ENCODE data around the gene MPIG6B.

MPIG6B gene

GRCh38 chr6:31720196-31720770 lies 2.9 kb upstream of the MPIG6B start:
- H3K27ac Mint-ChIP-seq: no peak overlapping the region
- H3K4me1 Mint-ChIP-seq: peaks cover 4% of the 10 kb centered on the region
- no peaks in the 10 kb centered on the region for H3K9me3 Mint-ChIP-seq
- peaks cover 10% of the 10 kb centered on the region for H3K36me3 Mint-ChIP-seq (ENCODE audit: low read depth)
- no peak for TF ChIP-seq CTCF (IDR thresholded peaks at IDR 0.05; ENCODE audit: unreplicated experiment in 3 of 3)
- no peak overlapping the region for H3K4me3 Mint-ChIP-seq
- H3K27me3 Mint-ChIP-seq (ENCODE audit: low read depth): peaks cover 4% of the 10 kb centered on the region

GRCh38 chr6:31721351-31722020 lies 1.7 kb upstream of the MPIG6B start, which contains the start of gene LY6G6C:
TSS of gene LY6G6C (minus strand) at chr6:31721746. CDS start at chr6:31721679, 67 bp downstream.
- Mint-ChIP-seq H3K27me3 (ENCODE audit: low read depth) (peaks cover 4% of the 10 kb centered on the region), H3K36me3 (ENCODE audit: low read depth) (peaks cover 21% of the 10 kb centered on the region), H3K9me3 (no peaks in the 10 kb centered on the region), H3K4me1 (no peaks in the 10 kb centered on the region), H3K27ac (no peak within 1 kb of the TSS), H3K4me3 (peak within 1 kb of the TSS in 1 of 3 experiments; percentile 38)
- TF ChIP-seq CTCF (IDR thresholded peaks at IDR 0.05; ENCODE audit: unreplicated experiment in 3 of 3): no peak

- no peaks in the 10 kb centered on the region for H3K9me3 Mint-ChIP-seq
- H3K27ac Mint-ChIP-seq: no peak overlapping the region
- H3K4me3 Mint-ChIP-seq: no peak overlapping the region
- H3K36me3 Mint-ChIP-seq (ENCODE audit: low read depth): peaks cover 28% of the 10 kb centered on the region
- H3K4me1 Mint-ChIP-seq: no peaks in the 10 kb centered on the region
- peaks cover 4% of the 10 kb centered on the region for H3K27me3 Mint-ChIP-seq (ENCODE audit: low read depth)
- no peak for TF ChIP-seq CTCF (IDR thresholded peaks at IDR 0.05; ENCODE audit: unreplicated experiment in 3 of 3)
These were observed 1.0 kb upstream of the MPIG6B start for GRCh38 chr6:31722173-31722572.

- Mint-ChIP-seq H3K4me1 (peaks cover 5% of the 10 kb centered on the region), H3K27ac (peak overlapping the region in 1 of 3 experiments; percentile 14), H3K36me3 (ENCODE audit: low read depth) (peaks cover 44% of the 10 kb centered on the region), H3K4me3 (no peak overlapping the region), H3K9me3 (no peaks in the 10 kb centered on the region), H3K27me3 (ENCODE audit: low read depth) (peaks cover 4% of the 10 kb centered on the region)
- TF ChIP-seq CTCF (IDR thresholded peaks at IDR 0.05; ENCODE audit: unreplicated experiment in 3 of 3): no peak
These were observed 963 bp downstream of the MPIG6B start for GRCh38 chr6:31723980-31724691.

GRCh38 chr6:31725502-31726350 lies 2.6 kb downstream of the MPIG6B start:
- Mint-ChIP-seq H3K36me3 (ENCODE audit: low read depth) (peaks cover 53% of the 10 kb centered on the region), H3K9me3 (no peaks in the 10 kb centered on the region), H3K4me1 (peaks cover 12% of the 10 kb centered on the region)

More at GRCh38 chr6:31725502-31726350, 2.6 kb downstream of the MPIG6B start:
- H3K4me3 Mint-ChIP-seq: peak overlapping the region in 2 of 3 experiments; percentile 0 to 24
- no peak for TF ChIP-seq CTCF (IDR thresholded peaks at IDR 0.05; ENCODE audit: unreplicated experiment in 3 of 3)
- H3K27me3 Mint-ChIP-seq (ENCODE audit: low read depth): no peaks in the 10 kb centered on the region
- peak overlapping the region in 2 of 3 experiments; percentile 3 to 64 for H3K27ac Mint-ChIP-seq

All from nephron (organoid).